GM21423 (cell line): Measurements from ENCODE around the gene SLC3A2.
"Not testable (repeated sequence)": the region's sequence is repeated elsewhere in the genome, so short reads cannot be mapped to it uniquely, and the experiment has no call there.

Source experiments
- ATAC-seq: cut with Tn5 transposase; IDR thresholded peaks from one replicate; pipeline ENCODE4 v1.9.1; 2021; ENCODE audit warnings: mild to moderate bottlenecking, moderate library complexity; ENCODE audit not compliant: unreplicated experiment

SLC3A2 gene

GRCh38 chr11:62880803-62881578, at the start of gene SLC3A2:
TSS of gene SLC3A2 (plus strand) at chr11:62880896. CDS start at chr11:62881024, 128 bp downstream.
- ATAC-seq: peak; percentile 70

- ATAC-seq: peak; percentile 5
These were observed 49.7 kb upstream of the SLC3A2 start for GRCh38 chr11:62830904-62831519.

- ATAC-seq: peak; percentile 77
These were observed 49.0 kb upstream of the SLC3A2 start, which contains the start of gene STX5 for GRCh38 chr11:62831520-62832335. TSS of gene STX5 (minus strand) at chr11:62832051. CDS start at chr11:62831243, 808 bp downstream.

DNA sequence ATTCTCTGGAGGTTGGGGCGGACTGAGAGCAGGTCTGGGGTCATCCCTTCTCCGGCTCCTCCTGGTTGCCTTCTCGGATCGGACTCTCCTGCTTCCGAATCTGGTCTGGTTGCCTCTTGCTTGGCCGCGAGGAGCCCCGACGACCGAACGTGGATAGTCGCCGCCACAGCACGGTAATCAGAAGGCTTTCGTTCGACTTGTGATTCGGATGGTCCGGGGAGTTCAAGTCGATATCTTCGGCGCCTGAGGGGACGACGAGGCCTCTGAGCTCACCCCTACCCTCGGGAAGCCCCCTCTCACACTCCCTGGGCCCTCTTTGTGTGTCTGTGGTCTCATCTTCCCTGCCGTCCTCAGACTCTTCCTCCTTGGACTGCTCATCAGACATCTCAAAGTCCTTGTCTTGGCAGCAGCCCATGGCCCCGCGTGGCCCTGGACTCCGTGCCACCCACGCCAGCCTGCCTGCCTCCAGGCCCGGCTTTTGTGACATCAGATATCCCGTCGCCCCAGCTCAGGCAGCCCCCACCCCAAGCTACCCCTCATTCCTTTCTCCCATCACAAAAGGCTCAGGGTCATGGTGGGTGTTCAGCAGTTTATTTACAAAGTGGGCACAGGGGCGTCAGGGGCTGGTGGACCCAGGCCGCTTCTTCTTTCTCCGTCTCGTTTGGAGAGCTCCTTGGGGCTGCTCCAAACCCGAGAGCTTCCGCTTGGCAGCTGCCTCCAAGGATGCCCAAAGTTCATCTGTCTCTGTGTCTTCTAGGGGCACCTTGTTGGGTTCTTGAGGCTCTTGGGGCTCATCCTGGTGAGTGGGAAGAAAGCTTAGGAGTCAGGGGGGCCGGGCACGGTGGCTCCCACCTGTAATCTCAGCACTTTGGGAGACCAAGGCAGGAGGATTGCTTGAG, 48.1 kb upstream of the SLC3A2 start, which contains the start of gene TEX54:
Gene TEX54 (minus strand): TSS at position 506 of the 899 bp plus-strand sequence.
- peak; percentile 9 for ATAC-seq

DNA sequence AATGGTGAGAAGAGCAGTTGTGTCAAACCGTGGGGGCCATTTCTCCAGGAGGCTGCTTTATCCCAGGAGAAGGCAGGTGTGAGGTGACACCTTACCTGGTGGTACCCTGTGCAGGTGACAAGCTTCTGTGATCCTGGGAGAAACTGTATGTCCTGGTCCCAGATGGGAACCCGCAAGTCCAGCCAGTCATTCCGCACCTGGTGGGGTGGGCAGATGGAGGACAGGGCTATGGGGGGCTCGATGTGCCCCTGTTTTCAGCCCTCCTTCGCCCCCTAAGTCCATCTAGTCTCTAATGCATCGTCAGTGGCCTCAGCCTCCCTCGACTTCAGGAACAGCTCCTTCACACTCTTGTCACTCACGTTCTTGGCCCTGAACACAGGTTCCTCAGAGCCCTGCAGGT, 45.4 kb upstream of the SLC3A2 start:
- ATAC-seq: no peak

DNA sequence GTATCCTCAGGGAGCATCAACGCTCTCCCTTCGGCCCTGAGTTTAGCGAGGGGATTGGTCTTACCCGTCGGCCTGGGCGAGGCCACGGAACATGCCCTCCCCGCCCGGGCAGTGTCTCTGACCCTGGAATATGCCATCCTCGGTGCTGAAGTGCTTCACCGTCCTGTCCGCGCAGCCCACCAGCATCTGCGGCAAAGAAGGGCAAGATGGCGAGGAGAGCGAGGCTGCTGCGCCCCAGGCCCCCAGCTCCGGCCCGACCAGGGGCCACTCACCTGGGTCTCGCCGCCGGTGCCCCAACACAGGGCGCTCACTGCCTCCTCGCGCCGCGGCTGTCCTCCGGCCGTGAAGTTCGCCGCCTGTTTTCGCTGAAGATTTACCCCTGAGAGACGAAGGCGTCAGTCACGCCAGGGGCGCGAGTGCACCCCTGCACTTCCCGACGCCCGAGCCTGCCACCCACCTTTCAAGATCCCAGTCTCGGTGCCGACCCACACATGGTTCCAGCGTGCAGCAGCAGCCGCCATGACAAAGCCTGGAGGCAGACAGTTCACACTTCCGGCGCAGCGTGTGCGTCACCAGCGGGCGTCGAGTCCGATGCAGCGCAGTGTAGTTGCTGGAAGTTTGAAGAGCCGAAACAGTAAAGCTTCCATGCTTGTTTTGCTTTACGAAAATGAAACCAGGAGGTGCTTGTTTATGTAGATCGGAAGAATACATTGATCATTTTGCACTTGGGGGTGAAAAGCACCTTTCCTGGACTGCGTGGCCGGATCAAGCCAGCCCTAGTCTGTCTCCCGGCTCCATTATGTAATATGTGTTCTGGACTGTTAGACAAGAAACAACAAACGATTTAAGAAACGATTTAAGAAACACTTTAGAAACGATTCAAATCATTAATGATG, 41.4 kb upstream of the SLC3A2 start, which contains the start of gene WDR74:
Gene WDR74 (minus strand): TSS at position 541 of the 896 bp plus-strand sequence. CDS start 20 bp downstream, at position 521.
- ATAC-seq: peak; percentile 47

GRCh38 chr11:62840721-62841360, 39.9 kb upstream of the SLC3A2 start:
- ATAC-seq: not testable (repeated sequence)

GRCh38 chr11:62841361-62842170, 39.1 kb upstream of the SLC3A2 start:
- ATAC-seq: peak; percentile 39

- ATAC-seq: no peak
These were observed 38.4 kb upstream of the SLC3A2 start for GRCh38 chr11:62842171-62842741.

GRCh38 chr11:62842891-62843290, 37.8 kb upstream of the SLC3A2 start:
- not testable (repeated sequence) for ATAC-seq

- no peak for ATAC-seq
These were observed 37.2 kb upstream of the SLC3A2 start for GRCh38 chr11:62843466-62843865.

DNA sequence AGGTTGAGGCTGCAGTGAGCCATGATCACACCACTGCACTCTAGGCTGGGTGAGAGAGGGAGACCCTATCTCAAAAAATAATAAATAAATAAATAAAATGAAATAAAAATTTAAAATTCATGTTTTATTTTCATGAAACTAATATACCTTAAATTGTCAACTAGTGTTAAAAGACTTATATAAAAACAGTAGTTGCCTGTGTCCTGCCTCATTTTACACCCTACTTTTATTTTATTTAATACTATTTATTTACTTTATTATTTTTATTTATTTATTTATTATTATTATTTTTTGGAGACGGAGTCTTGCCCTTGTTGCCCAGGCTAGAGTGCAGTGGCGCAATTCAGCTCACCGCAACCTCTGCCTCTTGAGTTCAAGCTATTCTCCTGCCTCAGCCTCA, 36.5 kb upstream of the SLC3A2 start:
- ATAC-seq: no peak

- no peak for ATAC-seq
These were observed 34.5 kb upstream of the SLC3A2 start for GRCh38 chr11:62846177-62846576.

- no peak for ATAC-seq
These were observed 32.9 kb upstream of the SLC3A2 start for GRCh38 chr11:62847767-62848314.

DNA sequence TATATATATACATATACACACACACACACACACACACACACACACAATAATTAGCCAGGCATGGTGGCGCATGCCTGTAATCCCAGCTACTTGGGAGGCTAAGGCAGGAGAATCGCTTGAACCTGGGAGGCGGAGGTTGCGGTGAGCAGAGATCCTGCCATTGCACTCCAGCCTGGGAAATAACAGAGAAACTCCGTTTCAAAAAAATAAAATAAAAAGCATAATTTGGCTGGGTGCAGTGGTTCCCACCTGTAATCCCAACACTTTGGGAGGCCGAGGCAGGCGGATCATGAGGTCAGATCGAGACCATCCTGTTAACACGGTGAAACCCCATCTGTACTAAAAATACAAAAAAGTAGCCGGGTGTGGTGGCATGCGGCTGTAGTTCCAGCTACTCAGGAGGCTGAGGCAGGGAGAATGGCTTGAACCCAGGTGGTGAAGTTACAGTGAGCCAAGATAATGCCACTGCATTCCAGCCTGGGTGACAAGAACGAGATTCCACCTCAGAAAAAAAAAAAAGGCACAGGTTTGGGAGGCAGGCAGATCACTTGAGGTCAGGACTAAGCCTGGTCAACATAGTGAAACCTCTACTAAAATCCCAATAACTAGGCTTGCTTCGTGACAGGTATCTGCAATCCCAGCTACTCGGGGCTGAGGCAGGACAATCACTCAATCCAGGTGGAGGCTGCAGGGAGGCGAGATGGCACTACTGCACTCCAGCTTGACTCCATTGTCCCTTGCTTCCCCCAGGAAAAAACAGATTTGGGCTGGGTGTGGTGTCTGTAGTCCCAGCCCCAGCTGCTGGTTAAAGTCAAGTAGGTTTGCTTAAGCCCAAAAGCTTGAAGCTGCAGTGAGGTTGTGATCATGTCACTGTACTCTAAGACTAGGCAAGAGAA, 29.5 kb upstream of the SLC3A2 start:
- ATAC-seq: no peak
